Measurements from ENCODE around the gene ST6GALNAC3.

ST6GALNAC3 gene

DNA sequence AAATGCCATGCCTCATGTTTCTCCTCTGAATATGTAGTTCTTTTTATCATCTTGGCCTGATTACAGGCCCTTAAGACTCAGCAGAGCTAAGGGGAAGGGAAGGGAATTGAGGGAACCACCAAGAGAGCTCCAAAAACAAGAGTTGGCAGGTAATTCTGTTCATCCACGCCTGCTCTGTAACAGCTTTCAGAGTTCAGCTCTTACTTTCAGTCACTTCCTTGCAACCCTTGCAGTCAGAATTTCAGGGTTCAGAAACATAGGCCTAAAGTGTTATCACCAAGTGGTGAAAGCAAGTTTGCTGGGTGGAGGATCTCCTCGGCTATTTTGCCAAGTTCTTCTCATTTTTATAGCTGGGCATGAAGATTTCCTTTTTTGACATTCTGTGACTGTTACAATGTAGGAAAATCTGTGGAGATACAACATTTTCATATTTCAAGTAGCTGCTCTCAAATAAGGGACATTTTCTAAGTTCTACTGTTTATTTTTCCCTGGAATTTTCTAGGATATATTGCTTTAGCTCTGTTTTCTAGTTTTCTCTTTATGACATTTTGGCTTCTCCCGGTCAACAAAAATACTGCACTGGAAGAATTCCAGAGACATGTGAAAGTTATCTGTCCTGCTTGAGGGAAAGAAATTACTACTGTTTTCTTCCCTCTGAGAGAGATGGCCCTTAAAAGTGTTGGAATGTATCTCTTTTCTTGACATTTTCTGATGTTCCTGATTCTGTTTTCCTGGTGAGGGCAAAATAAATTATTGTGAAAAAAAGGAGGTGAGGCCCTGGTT, 540.9 kb downstream of the ST6GALNAC3 start:
- H3K27ac ChIP-seq (ENCODE audit: poor library complexity, severe bottlenecking), result no peak overlapping the region
- H3K4me1 ChIP-seq (ENCODE audit: insufficient read depth, poor library complexity, severe bottlenecking), result no peaks in the 10 kb centered on the region
- H3K9me3 ChIP-seq (ENCODE audit: severe bottlenecking), result no peaks in the 10 kb centered on the region
- DNase-seq (ENCODE audit: low spot score) (no peak), ATAC-seq (ENCODE audit: low read depth) (no peak)
- no peaks in the 10 kb centered on the region for H3K36me3 ChIP-seq (ENCODE audit: low read depth)
- H3K4me3 ChIP-seq (ENCODE audit: severe bottlenecking), result no peak overlapping the region
- no peaks in the 10 kb centered on the region for H3K27me3 ChIP-seq (ENCODE audit: insufficient read depth, poor library complexity, severe bottlenecking)
- no peak for TF ChIP-seq CTCF (IDR thresholded peaks at IDR 0.05; ENCODE audit: poor library complexity, severe bottlenecking)

DNA sequence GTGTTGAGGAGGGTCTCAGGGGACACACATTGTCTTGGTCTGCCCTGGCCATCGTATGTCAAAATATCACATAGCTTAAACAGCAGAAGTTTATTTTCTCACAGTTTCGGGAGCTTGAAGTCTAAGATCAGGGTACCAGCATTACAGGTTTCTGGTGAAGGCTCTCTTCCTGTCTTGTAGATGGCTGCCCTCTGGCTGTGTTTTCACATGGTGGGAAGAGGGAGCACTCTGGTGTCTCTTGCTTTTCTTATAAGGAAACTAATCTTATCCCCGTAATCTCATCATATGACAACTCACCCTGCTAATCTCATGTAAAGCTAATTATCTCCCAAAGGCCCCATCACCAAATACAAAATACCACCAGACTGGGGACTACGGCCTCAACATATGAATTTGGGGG, 545.8 kb downstream of the ST6GALNAC3 start:
- Histone ChIP-seq H3K27me3 (ENCODE audit: insufficient read depth, poor library complexity, severe bottlenecking) (peaks cover 3% of the 10 kb centered on the region), H3K27ac (ENCODE audit: poor library complexity, severe bottlenecking) (no peak overlapping the region), H3K4me3 (ENCODE audit: severe bottlenecking) (no peak overlapping the region), H3K9me3 (ENCODE audit: severe bottlenecking) (no peaks in the 10 kb centered on the region), H3K4me1 (ENCODE audit: insufficient read depth, poor library complexity, severe bottlenecking) (no peaks in the 10 kb centered on the region), H3K36me3 (ENCODE audit: low read depth) (no peaks in the 10 kb centered on the region)
- no peak for ATAC-seq (ENCODE audit: low read depth)
- no peak for DNase-seq (ENCODE audit: low spot score)
- no peak for TF ChIP-seq CTCF (IDR thresholded peaks at IDR 0.05; ENCODE audit: poor library complexity, severe bottlenecking)

DNA sequence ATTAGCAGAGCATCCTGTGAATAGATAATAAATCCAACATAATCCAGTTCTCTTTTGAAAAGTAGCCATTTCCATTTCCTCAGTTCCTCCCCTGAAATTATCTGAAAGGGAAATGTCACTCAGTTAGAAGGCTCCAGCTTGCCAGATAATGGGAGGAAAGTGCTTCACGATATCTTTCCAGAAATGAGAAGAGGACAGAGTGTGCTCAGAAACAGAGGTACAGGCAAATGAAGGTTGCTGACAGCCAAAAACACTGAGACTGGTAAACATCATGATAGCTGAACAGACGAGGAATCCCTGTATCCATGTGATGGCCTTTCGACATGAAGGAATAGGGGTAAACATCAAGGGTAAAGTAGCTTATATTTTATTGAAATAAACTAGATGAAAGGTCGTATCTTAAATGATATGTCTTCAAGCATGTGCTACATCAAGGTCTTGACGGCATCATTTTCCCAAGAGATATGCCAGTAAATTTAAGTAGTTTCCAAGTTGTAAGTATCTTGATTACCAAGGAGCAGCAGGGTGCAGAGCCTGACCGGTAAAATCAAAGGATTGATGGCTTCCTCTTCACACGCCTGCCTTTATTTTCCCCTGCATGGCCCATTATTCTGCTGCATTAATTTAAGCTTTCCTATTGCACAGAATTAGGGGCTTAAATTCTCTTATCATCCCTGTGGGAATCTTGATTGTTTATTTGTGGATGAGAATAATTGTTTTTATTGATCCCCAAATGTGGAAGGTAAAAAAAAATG, 548.4 kb downstream of the ST6GALNAC3 start:
- H3K27me3 ChIP-seq (ENCODE audit: insufficient read depth, poor library complexity, severe bottlenecking), result peaks cover 3% of the 10 kb centered on the region
- no peaks in the 10 kb centered on the region for H3K9me3 ChIP-seq (ENCODE audit: severe bottlenecking)
- ATAC-seq (ENCODE audit: low read depth) (no peak), DNase-seq (ENCODE audit: low spot score) (no peak)
- no peak for TF ChIP-seq CTCF (IDR thresholded peaks at IDR 0.05; ENCODE audit: poor library complexity, severe bottlenecking)
- H3K4me3 ChIP-seq (ENCODE audit: severe bottlenecking), result no peak overlapping the region
- no peaks in the 10 kb centered on the region for H3K36me3 ChIP-seq (ENCODE audit: low read depth)
- H3K4me1 ChIP-seq (ENCODE audit: insufficient read depth, poor library complexity, severe bottlenecking), result no peaks in the 10 kb centered on the region
- H3K27ac ChIP-seq (ENCODE audit: poor library complexity, severe bottlenecking), result no peak overlapping the region

DNA sequence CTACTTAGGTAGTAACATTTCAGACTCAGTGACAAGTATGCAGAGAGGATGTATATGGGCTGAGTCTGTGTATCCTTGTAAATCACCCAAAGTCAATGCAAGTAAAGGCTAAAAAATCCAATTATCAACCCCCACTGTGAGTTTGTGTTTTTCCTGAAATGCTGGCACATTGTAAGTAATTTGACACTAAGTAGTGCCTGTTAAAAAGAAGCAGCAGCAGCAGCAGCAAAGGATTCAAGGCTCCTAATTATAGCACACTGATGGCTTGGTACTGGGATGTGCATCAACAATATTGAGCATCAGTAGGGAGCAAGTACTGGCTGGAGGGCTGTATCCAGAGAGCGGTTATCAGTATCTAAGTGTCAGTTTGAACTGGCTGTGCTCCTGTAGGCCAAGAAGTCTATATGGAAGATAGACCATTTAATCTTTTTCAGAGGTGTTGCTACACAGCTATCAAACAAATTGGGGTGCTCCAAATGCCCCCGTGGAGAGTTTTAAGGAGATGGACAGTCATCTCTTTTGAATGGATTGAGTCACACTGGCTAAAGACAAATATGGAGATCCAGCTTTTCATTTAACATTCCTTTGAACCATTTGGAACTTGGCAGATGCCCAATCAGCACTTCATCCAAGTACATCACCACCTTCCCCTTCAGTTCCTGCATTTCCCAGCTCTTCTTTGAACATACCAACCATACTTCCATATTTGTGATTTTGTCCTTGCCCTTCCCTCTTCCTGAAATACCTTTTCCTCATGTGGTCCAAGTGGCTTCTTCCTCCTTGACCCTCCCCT, 551.5 kb downstream of the ST6GALNAC3 start:
- DNase-seq (ENCODE audit: low spot score) (no peak), ATAC-seq (ENCODE audit: low read depth) (no peak)
- no peaks in the 10 kb centered on the region for H3K9me3 ChIP-seq (ENCODE audit: severe bottlenecking)
- no peak for TF ChIP-seq CTCF (IDR thresholded peaks at IDR 0.05; ENCODE audit: poor library complexity, severe bottlenecking)
- H3K4me1 ChIP-seq (ENCODE audit: insufficient read depth, poor library complexity, severe bottlenecking), result no peaks in the 10 kb centered on the region
- H3K36me3 ChIP-seq (ENCODE audit: low read depth), result no peaks in the 10 kb centered on the region
- H3K27me3 ChIP-seq (ENCODE audit: insufficient read depth, poor library complexity, severe bottlenecking), result peaks cover 3% of the 10 kb centered on the region
- H3K4me3 ChIP-seq (ENCODE audit: severe bottlenecking), result no peak overlapping the region
- H3K27ac ChIP-seq (ENCODE audit: poor library complexity, severe bottlenecking), result no peak overlapping the region
